Fibroblast of lung (primary cell): ENCODE data around the gene SRGAP1.
"Not testable (repeated sequence)": the region's sequence is repeated elsewhere in the genome, so short reads cannot be mapped to it uniquely, and the experiment has no call there.

Experiments used
- CTCF ChIP-seq, 2 donors: IDR thresholded peaks in 1 of 2; conservative IDR thresholded peaks in 1 of 2; 1 replicate in 1 of 2; 2 replicates in 1 of 2; pipeline ENCODE4 v1.5.1; 2011 to 2012; ENCODE audit warnings: low read length in 2 of 2, control low read depth in 1 of 2, inconsistent platforms in 1 of 2, low read depth in 1 of 2, mild to moderate bottlenecking in 1 of 2
- EZH2 ChIP-seq: IDR thresholded peaks from 2 replicates; pipeline ENCODE4 v1.5.1; 2012; ENCODE audit warnings: low read length, control low read depth, mild to moderate bottlenecking; ENCODE audit errors: missing control alignments

- not testable (repeated sequence) for TF ChIP-seq CTCF (conservative IDR thresholded peaks at IDR 0.05 in 1 of 2, IDR thresholded peaks at IDR 0.05 in 1 of 2; ENCODE audit: low read depth in 1 of 2, low read length in 2 of 2); EZH2
Measured at GRCh38 chr12:64195841-64196240, 351.3 kb downstream of the SRGAP1 start.
